ENCODE measurements around the gene SSBP3. TPM values are rescaled to one million over a fixed set of nuclear protein-coding genes. Genes with fewer than 3 reads are reported as not detected.

The SSBP3 gene
- total RNA-seq, 3 donors from 2014 or later, result 21.3 to 28.0 (median 25.6) TPM

DNA sequence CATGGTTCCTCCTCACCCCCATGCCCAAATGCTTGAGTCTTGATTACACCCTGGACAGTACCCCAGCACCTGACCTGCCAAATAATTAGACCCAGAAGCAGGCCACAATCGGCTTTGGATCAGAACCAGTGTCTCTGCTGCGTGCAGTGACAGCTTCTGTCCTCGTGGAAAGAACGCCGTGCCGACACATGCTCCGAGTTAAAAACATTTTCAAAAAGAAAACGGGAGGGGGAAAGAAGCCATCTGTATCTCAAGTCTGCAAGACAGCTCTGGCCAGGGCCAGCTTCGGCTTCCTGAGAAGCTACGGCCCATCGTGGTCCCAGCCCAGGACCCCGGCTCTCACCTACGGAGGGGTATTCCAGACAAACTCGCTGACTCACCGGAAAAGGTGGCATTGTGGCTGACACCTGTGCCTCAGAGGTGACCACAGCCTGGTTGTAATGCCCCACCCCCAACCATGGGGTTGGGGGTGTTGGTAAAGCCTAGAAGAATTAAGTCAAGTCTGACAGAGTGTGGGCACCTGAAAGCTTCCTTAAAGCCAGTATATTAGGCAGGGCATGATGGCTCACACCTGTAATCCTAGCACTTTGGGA, 25.8 kb downstream of the SSBP3 start:
- H3K36me3 ChIP-seq, result no peaks in the 10 kb centered on the region
- peak overlapping the region in 1 of 3 donors; percentile 36 for H3K4me3 ChIP-seq
- no peaks in the 10 kb centered on the region for H3K9me3 ChIP-seq
- H3K27ac ChIP-seq, result peak overlapping the region in 1 of 2 donors; percentile 40
- DNase-seq (ENCODE audit: low spot score in 2 of 2), result no peak
- intact Hi-C loops (cut with DNase I; ENCODE audit: low total_unique reads), result no loop called here
- H3K27me3 ChIP-seq, result no peaks in the 10 kb centered on the region
- TF ChIP-seq POLR2AphosphoS5 (IDR thresholded peaks at IDR 0.05) (no peak), POLR2A (IDR thresholded peaks at IDR 0.05) (no peak)
- TF ChIP-seq, protein P1, sequence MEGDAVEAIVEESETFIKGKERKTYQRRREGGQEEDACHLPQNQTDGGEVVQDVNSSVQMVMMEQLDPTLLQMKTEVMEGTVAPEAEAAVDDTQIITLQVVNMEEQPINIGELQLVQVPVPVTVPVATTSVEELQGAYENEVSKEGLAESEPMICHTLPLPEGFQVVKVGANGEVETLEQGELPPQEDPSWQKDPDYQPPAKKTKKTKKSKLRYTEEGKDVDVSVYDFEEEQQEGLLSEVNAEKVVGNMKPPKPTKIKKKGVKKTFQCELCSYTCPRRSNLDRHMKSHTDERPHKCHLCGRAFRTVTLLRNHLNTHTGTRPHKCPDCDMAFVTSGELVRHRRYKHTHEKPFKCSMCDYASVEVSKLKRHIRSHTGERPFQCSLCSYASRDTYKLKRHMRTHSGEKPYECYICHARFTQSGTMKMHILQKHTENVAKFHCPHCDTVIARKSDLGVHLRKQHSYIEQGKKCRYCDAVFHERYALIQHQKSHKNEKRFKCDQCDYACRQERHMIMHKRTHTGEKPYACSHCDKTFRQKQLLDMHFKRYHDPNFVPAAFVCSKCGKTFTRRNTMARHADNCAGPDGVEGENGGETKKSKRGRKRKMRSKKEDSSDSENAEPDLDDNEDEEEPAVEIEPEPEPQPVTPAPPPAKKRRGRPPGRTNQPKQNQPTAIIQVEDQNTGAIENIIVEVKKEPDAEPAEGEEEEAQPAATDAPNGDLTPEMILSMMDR (IDR thresholded peaks at IDR 0.05), result no peak
- peaks cover 0 to 2% of the 10 kb centered on the region in 2 donors for H3K4me1 ChIP-seq

DNA sequence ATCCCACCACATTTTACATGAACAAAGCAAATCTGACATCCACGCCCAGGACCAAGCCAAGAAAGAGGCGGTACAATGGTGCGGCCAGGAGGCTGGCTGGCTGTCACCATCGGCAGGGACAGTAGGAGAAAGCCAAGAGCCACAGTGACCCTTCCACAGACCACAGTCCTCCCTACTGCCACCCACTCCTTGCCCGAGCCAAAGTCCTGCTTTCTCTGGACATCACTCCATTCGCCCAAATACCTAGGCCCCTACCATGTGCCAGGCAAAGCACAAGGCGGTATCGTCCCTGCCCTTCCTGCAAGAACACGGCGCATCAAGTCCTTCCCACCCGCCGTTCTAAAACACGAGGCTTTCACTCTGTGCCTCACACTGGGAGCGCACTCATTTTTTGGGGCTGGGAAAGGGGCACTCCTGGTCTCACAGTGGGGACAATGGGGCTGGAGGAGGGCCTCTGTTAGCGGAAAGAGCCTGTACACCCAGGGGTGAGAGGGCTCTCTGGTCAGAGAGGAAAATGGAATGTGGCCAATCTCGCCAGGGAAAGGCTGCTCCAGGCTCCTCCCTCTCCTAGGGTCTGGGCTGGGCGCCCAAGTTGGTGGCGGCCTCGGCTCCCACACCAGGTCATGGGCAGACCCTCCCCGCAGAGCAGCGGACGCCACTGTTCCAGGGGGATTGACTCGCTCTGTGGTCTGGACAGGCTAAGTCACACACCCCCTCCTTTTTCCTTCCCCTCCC, 26.5 kb downstream of the SSBP3 start:
- Histone ChIP-seq H3K9me3 (no peaks in the 10 kb centered on the region), H3K36me3 (no peaks in the 10 kb centered on the region), H3K27ac (peak overlapping the region in 1 of 2 donors; percentile 40), H3K4me3 (peak overlapping the region in 1 of 3 donors; percentile 36), H3K4me1 (no peaks in the 10 kb centered on the region), H3K27me3 (no peaks in the 10 kb centered on the region)
- TF ChIP-seq POLR2A (IDR thresholded peaks at IDR 0.05) (no peak), POLR2AphosphoS5 (IDR thresholded peaks at IDR 0.05) (no peak)
- TF ChIP-seq, protein P1 (IDR thresholded peaks at IDR 0.05), result no peak
- intact Hi-C loops (cut with DNase I; ENCODE audit: low total_unique reads), result no loop called here
- no peak for DNase-seq (ENCODE audit: low spot score in 2 of 2)

DNA sequence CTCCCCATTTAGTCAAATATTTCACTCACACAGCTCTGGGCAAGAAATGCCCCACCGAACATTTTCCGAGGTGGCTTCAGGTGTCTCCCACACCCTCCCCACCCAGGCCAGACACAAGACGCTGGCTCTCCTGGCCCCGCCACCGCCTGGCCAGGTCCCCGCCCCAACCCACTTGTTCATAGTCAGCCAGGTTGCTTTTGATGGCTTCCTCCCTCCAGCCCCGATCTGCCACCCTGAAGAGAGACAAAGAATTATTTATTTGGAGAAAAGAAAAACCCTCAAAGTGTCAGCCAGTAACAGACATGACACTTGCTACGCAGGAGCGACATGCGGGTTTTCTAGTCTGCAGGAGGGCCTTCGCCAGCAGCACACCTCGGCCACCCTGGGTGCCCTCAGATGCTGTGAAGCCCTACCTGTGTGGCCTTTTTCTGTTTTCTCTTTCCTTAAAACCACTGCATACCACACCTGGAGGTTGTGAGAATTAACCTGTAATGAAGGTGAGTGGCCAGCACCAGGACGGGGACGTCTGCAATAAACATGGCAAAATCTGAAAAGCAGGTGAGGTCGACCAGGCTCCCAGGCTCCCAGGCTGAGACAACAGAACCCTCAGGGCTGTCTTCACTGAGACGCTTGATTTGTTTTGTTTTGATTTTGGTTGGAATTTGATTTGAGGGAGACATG, 27.2 kb downstream of the SSBP3 start:
- Histone ChIP-seq H3K27ac (no peak overlapping the region), H3K4me3 (no peak overlapping the region), H3K9me3 (no peaks in the 10 kb centered on the region), H3K36me3 (no peaks in the 10 kb centered on the region), H3K4me1 (no peaks in the 10 kb centered on the region), H3K27me3 (no peaks in the 10 kb centered on the region)
- DNase-seq (ENCODE audit: low spot score in 2 of 2), result no peak
- TF ChIP-seq, protein P1 (IDR thresholded peaks at IDR 0.05), result no peak
- no peak for TF ChIP-seq POLR2A (IDR thresholded peaks at IDR 0.05)
- TF ChIP-seq POLR2AphosphoS5 (IDR thresholded peaks at IDR 0.05), result no peak
- intact Hi-C loops (cut with DNase I; ENCODE audit: low total_unique reads), result no loop called here

DNA sequence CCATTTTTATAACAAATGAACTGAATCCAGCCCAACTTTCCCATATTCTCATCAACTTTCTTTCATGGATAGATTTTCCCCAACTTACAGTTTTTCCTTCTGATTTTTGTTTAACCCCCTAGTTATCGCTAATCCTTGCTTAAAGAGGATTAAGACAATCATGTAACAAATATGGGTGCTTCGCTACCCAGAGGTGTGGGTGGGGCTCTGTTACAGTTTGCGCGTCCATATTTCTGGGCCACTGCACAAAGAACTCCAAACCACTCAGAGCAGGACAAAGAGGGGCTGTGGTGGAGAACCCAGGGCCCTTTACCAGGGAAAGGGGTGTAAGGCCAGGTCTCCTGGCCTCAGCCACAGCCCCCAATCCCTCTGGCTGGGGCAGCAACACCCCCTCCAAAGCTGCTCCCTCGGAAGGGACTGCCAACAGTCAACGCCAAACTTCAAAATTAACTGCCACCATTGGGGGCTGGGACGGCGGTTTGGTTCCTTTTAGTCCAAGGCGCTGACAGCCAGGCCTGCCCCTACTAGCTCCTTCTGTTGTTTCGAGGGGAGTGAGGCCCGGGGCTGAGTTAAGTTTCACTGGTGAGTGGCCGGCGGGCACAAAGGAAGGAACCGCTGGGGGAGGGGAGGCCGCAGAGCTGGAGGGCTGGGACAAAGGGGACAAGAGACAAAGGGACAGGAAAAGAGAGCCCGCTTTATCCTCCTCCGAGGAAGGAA, 27.9 kb downstream of the SSBP3 start:
- no peaks in the 10 kb centered on the region for H3K9me3 ChIP-seq
- H3K27me3 ChIP-seq, result no peaks in the 10 kb centered on the region
- no peaks in the 10 kb centered on the region for H3K4me1 ChIP-seq
- DNase-seq (ENCODE audit: low spot score in 2 of 2), result no peak
- no peak overlapping the region for H3K27ac ChIP-seq
- no peak for TF ChIP-seq POLR2A (IDR thresholded peaks at IDR 0.05)
- TF ChIP-seq, protein P1 (IDR thresholded peaks at IDR 0.05), result no peak
- TF ChIP-seq POLR2AphosphoS5 (IDR thresholded peaks at IDR 0.05), result no peak
- intact Hi-C loops (cut with DNase I; ENCODE audit: low total_unique reads), result no loop called here
- no peaks in the 10 kb centered on the region for H3K36me3 ChIP-seq
- no peak overlapping the region for H3K4me3 ChIP-seq

All from breast epithelium (tissue), 4 donors.